ENCODE results near the gene TCL1A.

- TF ChIP-seq POLR2AphosphoS5 (IDR thresholded peaks at IDR 0.05; ENCODE audit: low read depth, low read length) = no peak
- no peak for TF ChIP-seq POLR2A (IDR thresholded peaks at IDR 0.05; ENCODE audit: low read depth, low read length)
- no peak for TF ChIP-seq TAF1 (IDR thresholded peaks at IDR 0.05; ENCODE audit: borderline replicate concordance, low read depth, low read length)
Observed at GRCh38 chr14:95666450-95666849, 47.5 kb downstream of the TCL1A start.

All from GM12892 (cell line).